Measurements from ENCODE around the gene FBLN1.
A peak's percentile ranks its signal among the peaks of the same experiment; 100 is the strongest.
"Not testable (repeated sequence)": the region's sequence is repeated elsewhere in the genome, so short reads cannot be mapped to it uniquely, and the experiment has no call there.

Gene FBLN1

GRCh38 chr22:45586651-45587405 lies 84.1 kb downstream of the FBLN1 start:
- DNase-seq: no peak

GRCh38 chr22:45587638-45588505 lies 85.2 kb downstream of the FBLN1 start:
- no peak for DNase-seq

- DNase-seq: no peak
Observed at GRCh38 chr22:45589556-45589955, 86.9 kb downstream of the FBLN1 start.

- no peak for DNase-seq
Observed at GRCh38 chr22:45590262-45590661, 87.6 kb downstream of the FBLN1 start.

- not testable (repeated sequence) for DNase-seq
Observed at GRCh38 chr22:45591633-45592213, 89.0 kb downstream of the FBLN1 start.

- no peak for DNase-seq
Observed at GRCh38 chr22:45594123-45594941, 91.6 kb downstream of the FBLN1 start.

- no peak for DNase-seq
Observed at GRCh38 chr22:45597460-45598192, 94.9 kb downstream of the FBLN1 start.

- DNase-seq: no peak
Observed at GRCh38 chr22:45598596-45599217, 96.0 kb downstream of the FBLN1 start.

GRCh38 chr22:45599836-45600577 lies 97.3 kb downstream of the FBLN1 start:
- no peak for DNase-seq

GRCh38 chr22:45600790-45601730 lies 98.4 kb downstream of the FBLN1 start:
- DNase-seq: no peak

- no peak for DNase-seq
Observed at GRCh38 chr22:45602004-45602733, 99.5 kb downstream of the FBLN1 start.

GRCh38 chr22:45602824-45603595 lies 100.3 kb downstream of the FBLN1 start:
- DNase-seq: peak; percentile 14

- DNase-seq: no peak
Observed at GRCh38 chr22:45603619-45604018, 100.9 kb downstream of the FBLN1 start.

- not testable (repeated sequence) for DNase-seq
Observed at GRCh38 chr22:45608045-45608444, 105.4 kb downstream of the FBLN1 start.

- DNase-seq: peak; percentile 15
Observed at GRCh38 chr22:45608763-45609180, 106.1 kb downstream of the FBLN1 start.

- DNase-seq: peak; percentile 11
Observed at GRCh38 chr22:45612451-45612901, 109.8 kb downstream of the FBLN1 start.

- no peak for DNase-seq
Observed at GRCh38 chr22:45612940-45613339, 110.3 kb downstream of the FBLN1 start.

GRCh38 chr22:45615364-45615763 lies 112.7 kb downstream of the FBLN1 start:
- no peak for DNase-seq
